ENCODE data around the gene NCBP2.

NCBP2 gene

DNA sequence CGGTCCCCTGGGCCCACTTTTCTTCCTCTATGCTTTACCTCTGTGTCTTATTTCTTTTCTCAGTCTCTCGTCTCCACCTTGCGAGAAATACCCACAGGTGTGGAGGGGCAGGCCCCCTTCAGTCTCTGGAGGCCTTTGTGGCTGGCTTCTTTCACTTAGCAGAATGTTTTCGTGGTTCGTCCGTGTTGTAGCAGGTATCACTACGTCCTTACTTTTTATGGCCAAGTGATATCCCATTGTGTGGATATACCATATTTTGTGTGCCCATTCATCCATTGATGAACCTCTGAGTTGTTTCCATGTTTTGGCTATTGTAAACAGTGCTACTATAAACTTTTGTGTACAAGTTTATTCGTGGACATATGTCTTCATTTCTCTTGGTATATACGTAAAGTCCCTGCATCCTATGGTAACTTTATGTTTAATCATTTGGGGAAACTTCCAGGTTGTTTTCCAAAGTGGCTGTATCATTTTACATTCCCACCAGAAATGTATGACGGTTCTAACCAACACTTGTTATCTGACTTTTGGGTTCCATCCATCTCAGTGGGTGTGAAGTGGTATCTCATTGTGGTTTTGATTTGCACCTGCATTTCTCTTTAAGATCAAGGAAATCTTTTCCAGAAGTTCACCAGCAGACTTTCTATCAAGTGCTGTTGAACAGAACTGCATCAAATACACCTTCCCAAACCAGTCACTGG lies 20.8 kb upstream of the NCBP2 start:
- DNase-seq (ENCODE audit: extremely low read depth, low read depth) = no peak
- H3K4me3 ChIP-seq (replicated peaks; ENCODE audit: low read depth, low read length) = no peak overlapping the region
- TF ChIP-seq, protein P1, sequence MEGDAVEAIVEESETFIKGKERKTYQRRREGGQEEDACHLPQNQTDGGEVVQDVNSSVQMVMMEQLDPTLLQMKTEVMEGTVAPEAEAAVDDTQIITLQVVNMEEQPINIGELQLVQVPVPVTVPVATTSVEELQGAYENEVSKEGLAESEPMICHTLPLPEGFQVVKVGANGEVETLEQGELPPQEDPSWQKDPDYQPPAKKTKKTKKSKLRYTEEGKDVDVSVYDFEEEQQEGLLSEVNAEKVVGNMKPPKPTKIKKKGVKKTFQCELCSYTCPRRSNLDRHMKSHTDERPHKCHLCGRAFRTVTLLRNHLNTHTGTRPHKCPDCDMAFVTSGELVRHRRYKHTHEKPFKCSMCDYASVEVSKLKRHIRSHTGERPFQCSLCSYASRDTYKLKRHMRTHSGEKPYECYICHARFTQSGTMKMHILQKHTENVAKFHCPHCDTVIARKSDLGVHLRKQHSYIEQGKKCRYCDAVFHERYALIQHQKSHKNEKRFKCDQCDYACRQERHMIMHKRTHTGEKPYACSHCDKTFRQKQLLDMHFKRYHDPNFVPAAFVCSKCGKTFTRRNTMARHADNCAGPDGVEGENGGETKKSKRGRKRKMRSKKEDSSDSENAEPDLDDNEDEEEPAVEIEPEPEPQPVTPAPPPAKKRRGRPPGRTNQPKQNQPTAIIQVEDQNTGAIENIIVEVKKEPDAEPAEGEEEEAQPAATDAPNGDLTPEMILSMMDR (IDR thresholded peaks at IDR 0.05; ENCODE audit: low read depth, low read length, missing control alignments) = no peak

DNA sequence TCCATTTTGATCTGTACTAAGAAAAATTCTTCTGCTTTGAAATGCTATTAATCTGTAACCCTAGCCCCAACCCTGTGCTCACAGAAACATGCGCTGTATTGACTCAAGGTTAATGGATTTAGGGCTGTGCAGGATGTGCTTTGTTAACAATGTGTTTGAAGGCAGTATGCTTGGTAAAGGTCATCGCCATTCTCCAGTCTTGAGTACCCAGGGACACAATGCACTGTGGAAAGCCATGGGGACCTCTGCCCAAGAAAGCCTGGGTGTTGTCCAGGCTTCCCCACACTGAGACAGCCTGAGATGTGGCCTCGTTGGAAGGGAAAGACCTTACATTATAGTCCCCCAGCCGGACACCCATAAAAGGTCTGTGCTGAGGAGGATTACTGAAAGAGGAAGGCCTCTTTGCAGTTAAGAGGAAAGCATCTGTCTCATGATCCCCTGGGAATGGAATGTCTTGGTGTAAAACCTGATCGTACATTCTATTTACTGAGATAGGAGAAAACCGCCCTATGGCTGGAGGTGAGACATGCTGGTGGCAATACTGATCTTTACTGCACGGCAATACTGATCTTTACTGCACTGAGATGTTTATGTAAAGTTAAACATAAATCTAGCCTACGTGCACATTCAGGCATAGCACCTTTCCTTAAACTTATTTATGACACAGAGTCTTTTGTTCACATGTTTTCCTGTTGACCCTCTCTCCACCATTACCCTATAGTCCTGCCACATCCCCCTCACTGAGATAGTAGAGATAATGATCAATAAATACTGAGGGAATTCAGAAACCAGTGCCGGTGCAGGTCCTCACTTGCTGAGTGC lies 20.0 kb upstream of the NCBP2 start:
- H3K4me3 ChIP-seq (replicated peaks; ENCODE audit: low read depth, low read length) = no peak overlapping the region
- DNase-seq (ENCODE audit: extremely low read depth, low read depth) = no peak
- TF ChIP-seq, protein P1 (IDR thresholded peaks at IDR 0.05; ENCODE audit: low read depth, low read length, missing control alignments) = no peak

DNA sequence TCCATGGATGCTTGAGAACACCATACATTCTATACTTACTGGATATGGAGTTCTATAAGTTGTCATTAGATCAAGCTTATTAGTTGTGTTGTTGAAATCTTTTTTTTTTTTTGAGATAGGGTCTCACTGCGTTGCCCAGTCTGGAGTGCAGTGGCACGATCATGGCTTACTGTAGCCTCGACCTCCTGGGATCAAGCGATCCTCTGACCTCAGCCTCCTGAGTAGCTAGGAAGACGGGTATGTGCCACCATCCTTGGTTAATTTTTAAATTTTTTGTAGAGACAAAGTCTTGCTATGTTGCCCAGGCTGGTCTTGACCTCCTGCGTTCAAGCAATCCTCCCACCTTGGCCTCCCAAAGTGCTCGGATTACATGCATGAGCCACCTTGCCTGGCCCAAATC lies 12.5 kb upstream of the NCBP2 start:
- DNase-seq (ENCODE audit: extremely low read depth, low read depth) = no peak
- H3K4me3 ChIP-seq (replicated peaks; ENCODE audit: low read depth, low read length) = no peak overlapping the region
- TF ChIP-seq, protein P1 (IDR thresholded peaks at IDR 0.05; ENCODE audit: low read depth, low read length, missing control alignments) = no peak

DNA sequence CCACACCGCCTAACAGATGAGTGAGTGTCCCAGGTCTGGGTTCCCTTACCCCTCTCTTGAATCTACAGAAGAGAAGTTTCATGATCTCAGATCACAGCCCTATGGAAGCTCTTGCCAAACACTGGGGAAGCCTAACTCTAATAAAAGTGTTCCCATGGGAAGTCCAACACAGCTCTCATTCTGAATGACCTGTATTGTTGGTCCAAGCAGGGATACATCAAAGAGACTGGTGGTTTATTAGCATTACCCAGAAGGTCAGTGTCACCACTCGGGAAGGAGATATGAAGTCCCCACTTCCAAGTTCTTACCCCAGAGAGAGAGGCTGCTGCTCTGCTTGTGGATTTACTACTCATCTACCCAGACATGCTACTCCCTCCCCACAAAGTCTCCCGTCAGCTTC lies 9.0 kb upstream of the NCBP2 start:
- DNase-seq (ENCODE audit: extremely low read depth, low read depth) = no peak
- H3K4me3 ChIP-seq (replicated peaks; ENCODE audit: low read depth, low read length) = no peak overlapping the region
- TF ChIP-seq, protein P1 (IDR thresholded peaks at IDR 0.05; ENCODE audit: low read depth, low read length, missing control alignments) = no peak

DNA sequence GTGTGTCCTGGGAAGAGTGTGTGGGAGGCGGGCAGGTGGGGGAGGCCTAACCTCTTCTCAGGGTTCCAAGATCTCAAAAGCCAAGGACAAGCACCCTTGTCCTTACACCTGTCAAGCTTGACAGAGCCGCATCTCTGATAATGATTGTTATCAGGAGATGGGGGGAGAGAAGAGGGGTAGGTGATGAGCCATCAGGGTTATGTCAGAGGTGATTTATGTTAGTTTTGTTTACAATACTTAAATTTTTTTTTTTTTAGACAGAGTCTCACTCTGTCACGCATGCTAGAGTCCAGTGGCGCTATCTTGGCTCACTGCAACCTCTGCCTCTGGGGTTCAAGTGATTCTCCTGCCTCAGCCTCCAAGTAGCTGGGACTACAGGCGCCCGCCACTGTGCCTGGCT lies 7.4 kb upstream of the NCBP2 start:
- no peak for DNase-seq (ENCODE audit: extremely low read depth, low read depth)
- TF ChIP-seq, protein P1 (IDR thresholded peaks at IDR 0.05; ENCODE audit: low read depth, low read length, missing control alignments) = no peak
- no peak overlapping the region for H3K4me3 ChIP-seq (replicated peaks; ENCODE audit: low read depth, low read length)

DNA sequence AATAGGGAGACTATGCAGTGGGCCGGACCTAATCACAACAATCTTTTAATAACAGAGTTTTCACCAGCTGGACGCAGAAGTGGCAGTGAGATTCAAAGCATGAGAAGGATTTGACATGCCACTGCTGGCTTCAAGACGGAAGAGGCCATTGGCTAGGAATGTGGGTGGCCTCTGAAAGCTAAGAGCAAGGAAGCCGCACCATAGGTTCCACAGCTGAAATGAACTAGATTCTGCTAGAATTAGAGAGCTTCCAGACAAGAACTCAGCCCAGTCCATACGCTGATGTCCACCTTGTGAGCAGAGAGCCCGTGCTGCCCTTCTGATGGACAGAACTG lies 6.9 kb upstream of the NCBP2 start:
- DNase-seq (ENCODE audit: extremely low read depth, low read depth) = no peak
- H3K4me3 ChIP-seq (replicated peaks; ENCODE audit: low read depth, low read length) = no peak overlapping the region
- TF ChIP-seq, protein P1 (IDR thresholded peaks at IDR 0.05; ENCODE audit: low read depth, low read length, missing control alignments) = no peak
